Naive thymus-derived CD4-positive, alpha-beta T cell (primary cell): ENCODE results near the gene GYPC. TPM values are rescaled to one million over a fixed set of nuclear protein-coding genes. Genes with fewer than 3 reads are reported as not detected.

Experiments
- ATAC-seq: fragments of 150-1000 bp; cut with Tn5 transposase; 2 replicates; pipeline ENCODE4 v1.10.0; 2021; ENCODE audit warnings: mild to moderate bottlenecking, moderate library complexity
- CTCF ChIA-PET: fragments of 350-600 bp; sonication (Branson Sonifier 250); formaldehyde crosslinking; loops from one replicate; lab custom pipeline; 2021; ENCODE audit warnings: antibody characterized with exemption; lab: Charles Lee
- POLR2A ChIA-PET: fragments of 350-600 bp; sonication (Branson Sonifier 250); formaldehyde crosslinking; loops from one replicate; lab custom pipeline; 2021; ENCODE audit warnings: antibody characterized with exemption, inconsistent platforms; lab: Charles Lee
- DNase-seq, 9 donors: peaks; one replicate each; pipeline versions ENCODE4 v3.0.0 to v3.0.0-alpha.2; 2020 to 2022; ENCODE audit warnings: mixed read lengths in 1 of 9
- H3K27ac ChIP-seq: one replicate; pipeline ENCODE4 v1.7.0; 2013; ENCODE audit warnings: mild to moderate bottlenecking, low read depth, low read length, moderate library complexity
- H3K27me3 ChIP-seq, 2 donors: one replicate each; pipeline ENCODE4 v1.7.0; 2013; ENCODE audit warnings: low read length in 2 of 2, mild to moderate bottlenecking in 2 of 2, moderate library complexity in 2 of 2; ENCODE audit not compliant: control insufficient read depth in 2 of 2, insufficient read depth in 2 of 2
- H3K36me3 ChIP-seq, 3 experiments: 1 replicate in 2 of 3; 2 replicates in 1 of 3; pipeline ENCODE4 v1.7.0; 2013; ENCODE audit warnings: low read length in 3 of 3, mild to moderate bottlenecking in 3 of 3, moderate library complexity in 1 of 3; ENCODE audit not compliant: insufficient read depth in 3 of 3, control insufficient read depth in 2 of 3
- H3K4me1 ChIP-seq, 2 donors: one replicate each; pipeline ENCODE4 v1.7.0; 2013; ENCODE audit warnings: low read length in 2 of 2, mild to moderate bottlenecking in 2 of 2, moderate library complexity in 1 of 2; ENCODE audit not compliant: control insufficient read depth in 2 of 2, insufficient read depth in 2 of 2
- H3K4me3 ChIP-seq: 2 replicates; pipeline ENCODE4 v1.7.0; 2013; ENCODE audit warnings: mild to moderate bottlenecking, low read length
- H3K9me3 ChIP-seq, 3 experiments: 1 replicate in 2 of 3; 2 replicates in 1 of 3; pipeline ENCODE4 v1.7.0; 2013; ENCODE audit warnings: low read length in 3 of 3; ENCODE audit not compliant: control insufficient read depth in 2 of 3
- H3K27ac Mint-ChIP-seq, 9 donors: one replicate each; pipeline ENCODE4 v1.8.0; 2020 to 2022; ENCODE audit warnings: mixed read lengths in 9 of 9, mild to moderate bottlenecking in 8 of 9, moderate library complexity in 5 of 9, inconsistent platforms in 2 of 9
- H3K27me3 Mint-ChIP-seq, 5 donors: one replicate each; pipeline ENCODE4 v1.8.0; 2021 to 2022; ENCODE audit warnings: mixed read lengths in 5 of 5, mild to moderate bottlenecking in 1 of 5
- H3K36me3 Mint-ChIP-seq, 5 donors: one replicate each; pipeline ENCODE4 v1.8.0; 2020 to 2022; ENCODE audit warnings: mixed read lengths in 5 of 5, mild to moderate bottlenecking in 3 of 5, inconsistent platforms in 1 of 5
- H3K4me1 Mint-ChIP-seq, 7 donors: one replicate each; pipeline ENCODE4 v1.8.0; 2020 to 2022; ENCODE audit warnings: mixed read lengths in 7 of 7, mild to moderate bottlenecking in 3 of 7, inconsistent platforms in 1 of 7
- H3K4me3 Mint-ChIP-seq, 10 donors: one replicate each; pipeline ENCODE4 v1.8.0; 2020 to 2022; ENCODE audit warnings: mild to moderate bottlenecking in 10 of 10, mixed read lengths in 10 of 10, moderate library complexity in 6 of 10, inconsistent platforms in 2 of 10
- H3K9me3 Mint-ChIP-seq, 11 donors: one replicate each; pipeline ENCODE4 v1.8.0; 2020 to 2022; ENCODE audit warnings: mixed read lengths in 11 of 11, mild to moderate bottlenecking in 4 of 11, inconsistent platforms in 1 of 11, moderate library complexity in 1 of 11
- intact Hi-C, 2 donors: fragments of 100-400 bp; cut with micrococcal nuclease; formaldehyde crosslinking; loops; one replicate each; pipeline ENCODE4 v1.15.1; 2023
- polyA plus RNA-seq, 2 donors: library from polyadenylated mRNA; unstranded; fragments of 300-500 nt; fragmentation: Illumina TruSeq; gene quantifications; one replicate each; pipeline ENCODE4 v1.2.3, GENCODE V29; 2021
- total RNA-seq, 6 experiments: library from RNA in 5 of 6; stranded (reverse) in 5 of 6; gene quantifications; 1 replicate in 5 of 6; 2 replicates in 1 of 6; pipeline ENCODE4 v1.2.3 and lab custom pipeline; 2021 to 2026

GYPC gene
- total and polyA plus RNA-seq, 7 experiments from 2014 or later = 114 to 277 (median 140) TPM

DNA sequence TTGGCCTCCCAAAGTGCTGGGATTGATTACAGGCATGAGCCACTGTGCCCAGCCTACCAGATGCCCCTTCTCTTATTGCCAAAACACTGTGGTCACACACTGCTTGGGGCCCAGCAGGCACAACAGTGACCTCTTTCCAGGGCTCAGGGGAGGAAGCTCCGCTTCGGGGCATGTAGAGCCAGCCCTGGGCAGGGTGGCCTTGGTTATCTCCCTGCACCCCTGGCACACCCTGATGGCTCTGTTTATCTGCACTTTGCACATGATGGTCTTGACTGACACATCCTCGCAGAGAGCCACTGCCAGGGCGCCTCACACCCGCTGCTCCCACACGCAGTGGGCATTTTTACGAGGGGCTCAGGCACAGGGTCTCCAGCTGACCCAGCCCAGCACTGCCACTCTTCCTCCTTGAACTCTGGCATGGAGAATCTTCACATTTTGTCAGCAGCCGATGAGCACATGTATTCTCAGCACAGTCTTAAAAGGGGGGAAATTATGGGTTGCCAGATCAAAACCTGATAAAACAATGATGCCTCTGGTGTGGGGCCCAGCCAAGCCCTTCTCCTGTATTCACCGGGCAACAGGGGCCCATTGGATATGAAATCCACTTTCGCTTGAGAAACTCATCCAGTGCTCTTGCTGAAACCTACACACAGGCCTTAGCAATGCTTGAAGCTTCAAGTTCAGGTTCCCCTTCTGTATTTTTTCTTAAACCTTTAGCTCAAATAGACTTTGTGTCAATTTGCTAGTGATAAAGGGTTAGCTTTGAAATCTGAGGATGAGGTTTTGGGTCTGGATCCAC, 5.9 kb downstream of the GYPC start:
- ATAC-seq = no peak
- Mint-ChIP-seq H3K27ac (peak overlapping the region; percentile 93 to 99 (median 97)), H3K4me3 (peak overlapping the region; percentile 65 to 95 (median 82)), H3K27me3 (no peaks in the 10 kb centered on the region), H3K4me1 (peaks cover 79 to 100% (median 90%) of the 10 kb centered on the region in 7 donors), H3K36me3 (peaks cover 6 to 43% (median 10%) of the 10 kb centered on the region in 5 donors), H3K9me3 (no peaks in the 10 kb centered on the region)
- peak overlapping the region; percentile 27 for H3K4me3 ChIP-seq
- H3K9me3 ChIP-seq = no peaks in the 10 kb centered on the region
- ChIA-PET CTCF (interaction anchor here (1.4 to 1.6 kb wide), 2 partner anchors 115 to 134 kb away, joined by 5 to 6 read pairs; no protein-coding TSS in a partner anchor), POLR2A (interaction anchor here (0.7 to 1.6 kb wide), 5 partner anchors 21 to 103 kb away, joined by 3 to 5 read pairs (median 3); no protein-coding TSS in a partner anchor)
- H3K4me1 ChIP-seq = peaks cover 68 to 85% of the 10 kb centered on the region in 2 donors
- peak overlapping the region; percentile 98 for H3K27ac ChIP-seq
- no peaks in the 10 kb centered on the region for H3K27me3 ChIP-seq
- DNase-seq = no peak
- H3K36me3 ChIP-seq = peaks cover 0 to 4% (median 0%) of the 10 kb centered on the region in 3 experiments
- intact Hi-C loops = loop anchor here in 1 of 2 donors (10.0 kb wide), 1 partner anchor 863 kb away; the partner anchor contains the start of gene IWS1

- Mint-ChIP-seq H3K4me3 (peak overlapping the region; percentile 65 to 95 (median 82)), H3K27me3 (no peaks in the 10 kb centered on the region), H3K36me3 (peaks cover 4 to 40% (median 12%) of the 10 kb centered on the region in 5 donors), H3K4me1 (peaks cover 81 to 100% (median 93%) of the 10 kb centered on the region in 7 donors), H3K27ac (peak overlapping the region; percentile 93 to 99 (median 97)), H3K9me3 (no peaks in the 10 kb centered on the region)
- Histone ChIP-seq H3K4me1 (peaks cover 68 to 85% of the 10 kb centered on the region in 2 donors), H3K27ac (peak overlapping the region; percentile 98), H3K27me3 (no peaks in the 10 kb centered on the region), H3K9me3 (no peaks in the 10 kb centered on the region), H3K4me3 (peak overlapping the region; percentile 27), H3K36me3 (peaks cover 0 to 4% (median 0%) of the 10 kb centered on the region in 3 experiments)
- intact Hi-C loops = loop anchor here in 1 of 2 donors (10.0 kb wide), 1 partner anchor 862 kb away; the partner anchor contains the start of gene IWS1
- ChIA-PET POLR2A (interaction anchor here (0.7 to 1.6 kb wide), 4 partner anchors 21 to 100 kb away, joined by 3 to 5 read pairs (median 3); no protein-coding TSS in a partner anchor), CTCF (interaction anchor here (1.4 to 1.6 kb wide), 2 partner anchors 114 to 135 kb away, joined by 5 to 6 read pairs; no protein-coding TSS in a partner anchor)
- ATAC-seq (peak; percentile 43), DNase-seq (peak in 5 of 9 donors; percentile 44 to 55 (median 48))
Measured at GRCh38 chr2:126662621-126663020, 6.7 kb downstream of the GYPC start.

DNA sequence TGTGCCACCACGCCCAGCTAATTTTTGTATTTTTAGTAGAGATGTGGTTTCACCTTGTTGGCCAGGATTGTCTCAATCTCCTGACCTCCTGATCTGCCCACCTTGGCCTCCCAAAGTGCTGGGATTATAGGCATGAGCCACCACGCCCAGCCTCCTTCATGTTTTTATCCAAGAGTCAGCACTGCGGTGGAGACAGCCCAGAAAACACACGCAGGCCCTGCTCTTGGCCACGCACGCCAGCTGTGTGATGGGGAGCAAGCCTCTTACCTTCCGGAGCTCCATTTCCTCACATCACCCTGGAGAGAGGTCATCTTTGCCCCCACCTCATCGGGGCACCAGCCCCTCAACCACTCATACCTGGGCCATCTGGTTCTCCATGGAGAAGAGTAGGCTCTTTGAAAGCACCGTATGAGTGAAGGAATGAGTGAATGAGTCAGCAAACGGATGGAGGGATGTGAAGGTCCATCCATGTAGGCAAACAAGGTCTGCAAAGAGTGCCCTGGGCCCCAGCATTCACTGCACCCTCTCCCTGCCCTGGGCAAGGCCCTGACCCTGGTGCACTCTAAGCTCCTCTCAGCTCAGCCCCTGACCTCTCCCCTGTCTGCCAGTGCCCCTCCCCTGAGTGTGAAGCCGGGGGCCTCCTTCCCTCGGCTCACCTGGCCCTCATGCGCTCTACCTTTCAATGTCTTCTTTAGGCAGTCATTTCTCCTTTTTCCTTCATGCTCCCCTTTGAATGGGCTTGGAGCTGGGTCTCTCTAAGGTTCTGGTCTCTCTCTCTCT, 7.4 kb downstream of the GYPC start:
- peak overlapping the region; percentile 68 to 95 (median 84) for H3K4me3 Mint-ChIP-seq
- no peak for ATAC-seq
- ChIA-PET CTCF (interaction anchor here (0.7 to 1.6 kb wide), 5 partner anchors 11 to 202 kb away, joined by 3 to 6 read pairs (median 5); no protein-coding TSS in a partner anchor), POLR2A (interaction anchor here (0.6 to 1.6 kb wide), 3 partner anchors 22 to 332 kb away, joined by 3 to 5 read pairs (median 3); no protein-coding TSS in a partner anchor)
- H3K27me3 ChIP-seq = no peaks in the 10 kb centered on the region
- no peak for DNase-seq
- intact Hi-C loops = loop anchor here in 1 of 2 donors (10.0 kb wide), 1 partner anchor 861 kb away; the partner anchor contains the start of gene IWS1
- peaks cover 8 to 38% (median 19%) of the 10 kb centered on the region in 5 donors for H3K36me3 Mint-ChIP-seq
- H3K36me3 ChIP-seq = peaks cover 0 to 4% (median 0%) of the 10 kb centered on the region in 3 experiments
- peak overlapping the region; percentile 93 to 99 (median 97) for H3K27ac Mint-ChIP-seq
- H3K9me3 Mint-ChIP-seq = no peaks in the 10 kb centered on the region
- peak overlapping the region; percentile 98 for H3K27ac ChIP-seq
- peak overlapping the region; percentile 20 for H3K4me3 ChIP-seq
- no peaks in the 10 kb centered on the region for H3K9me3 ChIP-seq
- peaks cover 78 to 100% (median 94%) of the 10 kb centered on the region in 7 donors for H3K4me1 Mint-ChIP-seq
- peaks cover 63 to 79% of the 10 kb centered on the region in 2 donors for H3K4me1 ChIP-seq
- no peaks in the 10 kb centered on the region for H3K27me3 Mint-ChIP-seq

DNA sequence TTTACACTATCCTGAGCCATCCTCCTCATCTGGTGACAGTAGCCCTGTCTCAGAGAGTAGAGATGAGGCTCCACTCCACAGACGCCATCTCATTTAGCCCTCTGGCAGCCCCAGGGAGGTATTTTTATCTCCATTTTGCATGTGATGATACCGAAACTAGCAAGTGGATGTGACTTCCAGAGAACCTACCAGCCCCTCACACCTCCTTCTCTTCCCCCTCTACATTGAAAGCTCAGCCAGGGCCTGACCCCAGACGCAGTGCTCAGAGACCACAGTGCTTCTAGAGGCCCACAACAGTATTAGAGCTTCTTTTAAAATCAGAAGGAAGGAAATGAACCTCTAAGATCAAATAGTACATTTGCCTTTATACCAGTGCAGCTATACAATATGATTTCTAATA, 8.3 kb downstream of the GYPC start:
- peaks cover 56 to 71% of the 10 kb centered on the region in 2 donors for H3K4me1 ChIP-seq
- CTCF ChIA-PET = interaction anchor here (0.7 to 1.5 kb wide), 4 partner anchors 12 to 136 kb away, joined by 3 to 6 read pairs (median 4); no protein-coding TSS in a partner anchor
- peaks cover 9 to 42% (median 24%) of the 10 kb centered on the region in 5 donors for H3K36me3 Mint-ChIP-seq
- DNase-seq (peak in 6 of 9 donors; percentile 31 to 47 (median 38)), ATAC-seq (peak; percentile 70)
- H3K9me3 ChIP-seq = no peaks in the 10 kb centered on the region
- peaks cover 75 to 100% (median 95%) of the 10 kb centered on the region in 7 donors for H3K4me1 Mint-ChIP-seq
- H3K9me3 Mint-ChIP-seq = no peaks in the 10 kb centered on the region
- H3K27me3 Mint-ChIP-seq = no peaks in the 10 kb centered on the region
- H3K27ac ChIP-seq = peak overlapping the region; percentile 98
- H3K27ac Mint-ChIP-seq = peak overlapping the region; percentile 93 to 99 (median 97)
- POLR2A ChIA-PET = interaction anchor here (0.6 to 1.0 kb wide), 2 partner anchors 11 to 331 kb away, joined by 3 read pairs; no protein-coding TSS in a partner anchor
- peaks cover 0 to 8% (median 0%) of the 10 kb centered on the region in 3 experiments for H3K36me3 ChIP-seq
- peak overlapping the region; percentile 68 to 95 (median 84) for H3K4me3 Mint-ChIP-seq
- intact Hi-C loops = loop anchor here (1.0 to 10.0 kb wide), 2 partner anchors 8 to 861 kb away; partner anchors contain the start of genes GYPC (in 1 of the 2) and IWS1 (in 1 of the 2)
- no peaks in the 10 kb centered on the region for H3K27me3 ChIP-seq
- H3K4me3 ChIP-seq = peak overlapping the region; percentile 20

DNA sequence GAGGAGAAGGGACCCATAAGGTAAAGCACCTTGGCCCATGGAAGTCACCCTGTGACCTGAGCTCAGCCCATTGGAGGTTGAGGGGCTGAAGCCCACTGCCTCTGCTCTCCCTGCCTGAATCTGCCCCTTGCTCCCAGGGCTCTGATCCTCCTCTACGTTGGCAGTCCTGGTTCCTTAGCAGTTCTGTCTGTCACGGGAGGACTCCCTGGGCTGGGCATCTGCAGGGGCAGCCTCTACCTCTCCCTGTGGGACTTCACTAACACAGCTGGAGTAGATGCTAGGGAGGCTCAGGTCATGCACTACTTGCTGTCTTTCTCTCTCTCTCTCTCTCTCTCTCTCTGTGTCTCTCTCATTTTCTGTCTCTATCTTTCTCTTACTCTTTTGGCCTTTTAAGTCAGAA, 8.7 kb downstream of the GYPC start:
- ChIA-PET CTCF (interaction anchor here (0.7 to 1.5 kb wide), 4 partner anchors 27 to 136 kb away, joined by 3 to 6 read pairs (median 4); no protein-coding TSS in a partner anchor), POLR2A (interaction anchor here (1.0 kb wide), 1 partner anchor 11 kb away, joined by 3 read pairs; no protein-coding TSS in a partner anchor)
- peaks cover 0 to 9% (median 3%) of the 10 kb centered on the region in 3 experiments for H3K36me3 ChIP-seq
- H3K27ac ChIP-seq = peak overlapping the region; percentile 98
- Mint-ChIP-seq H3K9me3 (no peaks in the 10 kb centered on the region), H3K36me3 (peaks cover 9 to 42% (median 25%) of the 10 kb centered on the region in 5 donors), H3K27me3 (no peaks in the 10 kb centered on the region), H3K4me1 (peaks cover 75 to 100% (median 96%) of the 10 kb centered on the region in 7 donors), H3K4me3 (peak overlapping the region; percentile 68 to 95 (median 84)), H3K27ac (peak overlapping the region; percentile 93 to 99 (median 97))
- intact Hi-C loops = loop anchor here (1.0 to 10.0 kb wide), 4 partner anchors 7 to 860 kb away; partner anchors contain the start of genes GYPC (in 1 of the 2) and IWS1 (in 1 of the 2)
- H3K9me3 ChIP-seq = no peaks in the 10 kb centered on the region
- ATAC-seq (peak; percentile 6), DNase-seq (no peak)
- H3K4me1 ChIP-seq = peaks cover 52 to 67% of the 10 kb centered on the region in 2 donors
- H3K4me3 ChIP-seq = peak overlapping the region; percentile 20
- no peaks in the 10 kb centered on the region for H3K27me3 ChIP-seq
